ENCODE measurements around the gene PNMA6A.
"Not testable (repeated sequence)": the region's sequence is repeated elsewhere in the genome, so short reads cannot be mapped to it uniquely, and the experiment has no call there.

DNA sequence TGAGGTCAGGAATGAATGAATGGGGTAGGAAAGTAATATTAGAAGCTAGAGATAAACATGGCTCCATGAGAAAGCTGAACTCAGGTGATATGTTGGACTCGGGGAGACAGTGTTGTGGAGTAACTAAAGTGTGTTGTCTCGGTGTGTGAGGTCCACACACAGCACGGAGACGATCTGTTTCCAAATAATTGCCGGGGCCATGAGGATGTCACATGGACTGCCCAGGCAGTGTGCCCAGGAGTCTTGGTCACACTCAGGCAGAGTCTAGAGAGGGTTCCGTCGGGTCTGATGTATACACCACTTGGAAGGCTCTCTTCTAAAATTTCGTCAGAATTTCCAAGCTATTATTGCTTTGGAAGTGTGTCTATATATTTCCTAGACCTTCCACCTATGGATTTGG lies 48.0 kb downstream of the PNMA6A start:
- TF ChIP-seq, protein P1, sequence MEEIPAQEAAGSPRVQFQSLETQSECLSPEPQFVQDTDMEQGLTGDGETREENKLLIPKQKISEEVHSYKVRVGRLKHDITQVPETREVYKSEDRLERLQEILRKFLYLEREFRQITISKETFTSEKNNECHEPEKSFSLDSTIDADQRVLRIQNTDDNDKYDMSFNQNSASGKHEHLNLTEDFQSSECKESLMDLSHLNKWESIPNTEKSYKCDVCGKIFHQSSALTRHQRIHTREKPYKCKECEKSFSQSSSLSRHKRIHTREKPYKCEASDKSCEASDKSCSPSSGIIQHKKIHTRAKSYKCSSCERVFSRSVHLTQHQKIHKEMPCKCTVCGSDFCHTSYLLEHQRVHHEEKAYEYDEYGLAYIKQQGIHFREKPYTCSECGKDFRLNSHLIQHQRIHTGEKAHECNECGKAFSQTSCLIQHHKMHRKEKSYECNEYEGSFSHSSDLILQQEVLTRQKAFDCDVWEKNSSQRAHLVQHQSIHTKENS (CRISPR knock-in tag; IDR thresholded peaks at IDR 0.05), result not testable (repeated sequence)
- TF ChIP-seq, protein P2, sequence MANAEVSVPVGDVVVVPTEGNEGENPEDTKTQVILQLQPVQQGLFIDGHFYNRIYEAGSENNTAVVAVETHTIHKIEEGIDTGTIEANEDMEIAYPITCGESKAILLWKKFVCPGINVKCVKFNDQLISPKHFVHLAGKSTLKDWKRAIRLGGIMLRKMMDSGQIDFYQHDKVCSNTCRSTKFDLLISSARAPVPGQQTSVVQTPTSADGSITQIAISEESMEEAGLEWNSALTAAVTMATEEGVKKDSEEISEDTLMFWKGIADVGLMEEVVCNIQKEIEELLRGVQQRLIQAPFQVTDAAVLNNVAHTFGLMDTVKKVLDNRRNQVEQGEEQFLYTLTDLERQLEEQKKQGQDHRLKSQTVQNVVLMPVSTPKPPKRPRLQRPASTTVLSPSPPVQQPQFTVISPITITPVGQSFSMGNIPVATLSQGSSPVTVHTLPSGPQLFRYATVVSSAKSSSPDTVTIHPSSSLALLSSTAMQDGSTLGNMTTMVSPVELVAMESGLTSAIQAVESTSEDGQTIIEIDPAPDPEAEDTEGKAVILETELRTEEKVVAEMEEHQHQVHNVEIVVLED (CRISPR knock-in tag; IDR thresholded peaks at IDR 0.05), result not testable (repeated sequence)
